Stimulated activated CD8-positive, alpha-beta memory T cell treated with anti-CD3 and anti-CD28 coated beads, Interleukin-4, amount 100 ng/mL, for 1 hour (primary cell): Measurements from ENCODE around the gene PRKCSH.
"Not testable (repeated sequence)": the region's sequence is repeated elsewhere in the genome, so short reads cannot be mapped to it uniquely, and the experiment has no call there.

ENCODE experiments used
- DNase-seq, 2 donors: peaks; one replicate each; pipeline ENCODE4 v3.0.0-alpha.2; 2020; ENCODE audit warnings: low read depth in 2 of 2, low spot score in 1 of 2

PRKCSH gene

DNA sequence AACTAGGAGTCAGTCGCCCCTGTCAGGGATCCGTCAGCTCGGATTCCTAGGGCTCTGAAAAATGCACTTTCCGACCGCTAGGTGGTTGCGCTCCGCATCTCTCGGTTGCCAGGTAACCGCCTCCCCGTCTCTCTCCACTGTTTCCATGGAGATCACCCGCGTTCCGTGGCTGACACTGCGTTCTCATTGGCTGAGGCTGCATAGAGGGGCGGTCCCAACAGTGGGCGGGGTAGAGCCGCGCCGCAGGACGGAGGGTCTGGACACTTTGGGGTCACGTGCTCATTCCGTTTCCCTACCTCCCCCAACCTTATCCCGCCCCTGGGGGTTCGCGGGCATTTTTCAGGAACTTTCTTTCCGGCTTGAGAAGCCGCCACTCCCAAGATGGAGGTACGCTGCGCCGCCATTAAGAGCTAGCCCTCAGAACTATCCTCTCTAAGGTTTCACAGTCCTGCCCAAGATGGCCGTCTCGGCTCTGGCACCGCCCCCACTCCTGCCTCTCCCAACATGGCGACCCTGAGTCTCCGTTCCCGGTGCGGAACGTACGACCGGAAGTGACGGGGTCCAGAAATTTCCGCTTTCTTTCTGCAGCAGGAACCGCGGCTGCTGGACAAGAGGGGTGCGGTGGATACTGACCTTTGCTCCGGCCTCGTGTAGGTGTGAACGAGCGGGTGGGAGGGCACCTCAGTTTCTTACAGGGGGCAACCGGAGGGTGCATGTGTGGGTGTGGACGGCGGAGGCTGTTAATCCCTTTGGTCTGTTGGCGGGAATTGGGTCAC, at the start of gene PRKCSH, which contains the start of gene ODAD3:
TSS of gene PRKCSH (plus strand) at position 579 of the 776 bp plus-strand sequence. CDS start 483 bp downstream, outside the sequence.
TSS of gene ODAD3 (minus strand) at position 65 of the 776 bp plus-strand sequence. CDS start 105 bp downstream, outside the sequence.
- peak; percentile 94 to 97 for DNase-seq

DNA sequence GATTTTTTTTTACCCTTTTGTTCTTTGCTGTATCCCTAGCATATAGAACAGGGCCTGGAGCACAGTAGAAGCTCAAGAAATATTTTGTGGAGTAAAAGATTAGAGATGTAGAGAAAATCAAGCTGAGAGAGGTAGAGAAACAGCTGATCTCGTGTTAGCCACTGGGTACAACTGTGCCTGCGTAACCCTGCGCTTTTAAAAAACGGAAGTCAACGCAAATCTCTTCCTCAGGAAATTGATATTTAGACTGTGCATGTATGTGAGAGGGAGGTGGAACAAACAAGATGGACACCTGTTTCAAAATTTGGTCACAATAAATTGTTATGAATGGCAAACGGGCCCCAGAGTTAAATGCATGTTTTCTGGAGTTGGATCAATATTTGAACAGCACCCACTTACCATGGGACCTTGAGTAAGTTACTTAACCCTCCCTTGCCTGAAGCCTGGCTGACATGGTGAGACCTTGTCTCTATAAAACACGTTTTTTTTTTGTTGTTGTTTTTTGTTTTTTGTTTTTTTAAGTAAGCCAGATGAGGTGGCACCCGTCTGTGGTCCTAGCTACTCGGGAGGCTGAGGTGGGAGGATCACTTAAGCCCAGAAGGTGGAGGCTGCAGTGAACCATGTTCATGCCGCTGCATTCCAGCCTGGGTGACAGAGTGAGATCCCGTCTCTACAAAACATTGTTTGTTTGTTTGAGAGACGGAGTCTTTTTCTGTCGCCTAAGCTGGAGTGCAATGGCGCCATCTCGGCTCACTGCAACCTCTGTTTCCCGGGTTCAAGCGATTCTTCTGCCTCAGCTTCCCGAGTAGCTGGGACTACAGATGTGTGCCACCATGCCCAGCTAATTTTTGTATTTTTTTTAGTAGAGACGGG, 48.0 kb upstream of the PRKCSH start:
- DNase-seq: no peak

- DNase-seq: no peak
Measured at GRCh38 chr19:11390359-11390758, 45.1 kb upstream of the PRKCSH start.

DNA sequence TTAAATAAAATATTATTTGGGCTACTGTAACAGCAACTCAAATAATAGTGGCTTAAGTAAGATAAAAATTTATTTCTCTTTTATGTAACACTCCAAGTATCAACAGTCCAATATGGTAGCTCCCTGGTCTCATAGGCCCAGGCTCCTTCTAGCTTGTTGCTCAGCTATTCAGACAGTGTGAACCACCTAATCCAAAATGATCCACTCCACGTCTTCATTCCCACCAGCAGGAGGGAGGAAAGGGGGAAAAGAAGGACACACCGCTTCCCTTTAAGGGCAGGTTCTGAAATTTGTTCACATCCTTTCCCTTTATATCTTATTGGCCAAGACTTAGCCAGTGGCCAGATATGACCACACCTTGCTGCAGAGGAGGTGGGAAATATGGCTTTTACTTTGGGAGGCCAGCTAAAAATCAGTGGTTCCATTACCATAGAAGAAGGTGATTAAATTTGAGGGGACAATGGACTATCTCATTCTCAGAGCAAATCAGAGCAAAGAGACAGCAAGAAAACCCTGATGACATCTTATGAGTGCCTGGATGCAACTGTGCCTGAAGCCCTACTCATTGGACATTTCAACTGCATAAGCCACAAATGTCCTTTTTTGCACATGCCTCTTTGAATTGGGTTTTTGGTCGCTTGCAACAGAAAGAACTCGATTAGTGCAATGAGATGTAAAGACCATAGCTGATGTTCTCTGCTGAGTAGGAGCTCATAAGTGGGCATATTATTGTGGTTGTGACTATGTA, 44.3 kb upstream of the PRKCSH start:
- no peak for DNase-seq

GRCh38 chr19:11397089-11397610, 38.3 kb upstream of the PRKCSH start:
- DNase-seq: no peak

DNA sequence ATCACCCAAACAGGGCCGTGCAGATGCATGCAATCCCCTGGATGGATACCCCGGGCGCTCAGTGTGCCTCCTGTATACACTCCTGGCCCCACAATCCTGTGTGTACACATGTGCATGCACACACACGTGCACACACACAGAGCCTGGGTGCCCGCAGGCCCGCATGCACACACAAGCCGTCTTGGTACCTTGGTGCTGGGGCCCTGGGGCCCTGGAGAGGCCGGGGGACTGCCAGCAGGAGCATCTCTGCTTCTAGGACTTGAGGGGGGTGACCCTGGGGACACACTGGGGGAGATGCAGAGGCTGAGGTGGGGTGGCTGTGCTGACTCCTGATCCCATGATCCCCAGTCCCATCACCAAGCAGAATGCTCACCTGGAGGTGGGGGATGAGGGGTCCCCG, 35.8 kb upstream of the PRKCSH start:
- no peak for DNase-seq

DNA sequence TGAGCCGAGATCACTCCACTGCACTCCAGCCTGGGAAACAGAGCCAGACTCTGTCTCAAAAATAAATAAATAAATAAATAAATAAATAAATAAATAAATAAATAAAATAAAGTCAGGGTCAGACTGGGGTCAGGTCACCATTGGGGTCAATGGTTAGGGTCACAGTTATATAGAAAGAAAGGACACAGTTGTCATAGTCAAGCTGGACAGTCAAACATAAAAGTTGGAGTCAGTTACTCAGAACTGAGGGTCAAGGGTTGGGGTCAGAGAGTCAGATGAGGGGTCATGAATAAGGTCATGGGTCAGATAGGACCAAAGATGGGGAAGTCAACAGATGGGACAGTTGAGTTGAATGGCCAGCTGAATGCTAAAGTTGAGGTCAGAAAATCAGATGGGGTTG, 34.6 kb upstream of the PRKCSH start:
- no peak for DNase-seq

DNA sequence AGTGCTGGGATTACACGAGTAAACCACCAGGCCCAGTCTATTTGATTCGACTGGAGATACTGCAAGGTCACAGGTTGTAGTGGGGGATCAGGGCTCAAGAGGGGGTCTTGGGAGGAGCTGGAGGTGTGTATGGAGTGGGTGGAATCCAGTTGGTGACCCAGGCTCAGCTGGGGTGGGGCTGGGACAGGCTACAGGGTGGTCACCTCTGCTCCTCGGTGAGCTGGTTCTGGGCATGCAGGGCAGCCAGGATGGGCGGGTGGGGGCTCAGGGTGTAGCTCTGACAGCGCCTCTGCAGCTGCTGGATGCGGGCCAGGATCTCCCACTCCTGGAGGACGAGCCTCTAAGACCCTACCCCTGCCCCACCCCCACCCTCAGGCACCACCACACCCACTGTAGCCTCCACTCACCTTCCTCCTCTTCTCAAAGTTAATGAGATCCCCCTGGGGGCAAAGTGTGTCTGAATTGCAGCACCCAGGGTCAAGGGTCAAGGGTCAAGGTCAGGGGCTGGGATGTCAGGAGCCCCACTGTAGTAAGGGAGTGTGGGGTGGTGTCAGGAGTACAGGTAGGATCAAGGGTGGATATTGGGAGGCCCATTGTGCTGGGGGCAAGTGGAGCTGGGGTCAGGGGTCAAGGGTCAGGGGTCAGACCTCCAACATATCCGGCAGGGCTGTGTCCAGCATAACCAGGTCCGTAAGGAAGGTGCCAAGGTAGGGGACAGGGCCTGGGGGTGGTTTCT, 33.5 kb upstream of the PRKCSH start:
- no peak for DNase-seq

GRCh38 chr19:11404588-11405222, 30.7 kb upstream of the PRKCSH start:
- no peak for DNase-seq

GRCh38 chr19:11405846-11406643, 29.4 kb upstream of the PRKCSH start:
- no peak for DNase-seq

- DNase-seq: not testable (repeated sequence)
Measured at GRCh38 chr19:11406703-11407236, 28.7 kb upstream of the PRKCSH start.

DNA sequence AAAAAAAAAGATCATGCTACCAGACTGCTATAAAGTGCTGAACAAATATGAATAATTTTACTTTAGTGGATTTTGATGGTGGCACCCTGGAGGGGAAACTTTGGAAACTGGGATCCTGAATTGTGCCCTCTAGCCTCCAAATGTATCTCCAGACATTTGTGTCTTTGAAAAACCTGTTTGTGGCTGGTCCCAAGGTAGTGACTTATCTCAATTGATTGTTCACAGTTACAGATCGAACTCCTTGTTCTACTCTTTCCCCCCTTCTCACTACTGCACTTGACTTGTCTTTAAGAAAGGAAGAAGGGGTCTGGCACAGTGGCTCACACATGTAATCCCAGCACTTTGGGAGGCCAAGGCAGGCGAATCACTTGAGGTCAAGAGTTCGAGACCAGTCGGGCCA, 26.8 kb upstream of the PRKCSH start:
- no peak for DNase-seq

DNA sequence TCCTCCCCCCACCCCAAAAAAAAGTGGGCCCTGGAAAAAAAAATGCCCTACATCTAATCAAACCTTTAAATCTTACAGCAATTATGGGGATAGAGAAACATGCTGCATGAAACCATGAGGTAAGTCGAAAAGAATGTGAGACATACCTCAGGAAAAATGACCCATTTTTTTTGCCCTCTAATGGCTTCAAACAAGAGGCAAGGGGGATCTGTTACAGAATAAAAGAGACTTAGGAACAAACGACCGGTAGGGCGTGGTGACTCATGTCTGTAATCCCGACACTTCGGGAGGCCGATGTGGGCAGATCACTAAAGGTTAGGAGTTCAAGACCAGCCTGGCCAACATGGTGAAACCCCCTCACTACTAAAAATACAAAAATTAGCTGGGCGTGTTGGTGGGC, 24.8 kb upstream of the PRKCSH start:
- no peak for DNase-seq

- DNase-seq: no peak
Measured at GRCh38 chr19:11414544-11414943, 20.9 kb upstream of the PRKCSH start.

- no peak for DNase-seq
Measured at GRCh38 chr19:11416346-11417052, 18.9 kb upstream of the PRKCSH start.

DNA sequence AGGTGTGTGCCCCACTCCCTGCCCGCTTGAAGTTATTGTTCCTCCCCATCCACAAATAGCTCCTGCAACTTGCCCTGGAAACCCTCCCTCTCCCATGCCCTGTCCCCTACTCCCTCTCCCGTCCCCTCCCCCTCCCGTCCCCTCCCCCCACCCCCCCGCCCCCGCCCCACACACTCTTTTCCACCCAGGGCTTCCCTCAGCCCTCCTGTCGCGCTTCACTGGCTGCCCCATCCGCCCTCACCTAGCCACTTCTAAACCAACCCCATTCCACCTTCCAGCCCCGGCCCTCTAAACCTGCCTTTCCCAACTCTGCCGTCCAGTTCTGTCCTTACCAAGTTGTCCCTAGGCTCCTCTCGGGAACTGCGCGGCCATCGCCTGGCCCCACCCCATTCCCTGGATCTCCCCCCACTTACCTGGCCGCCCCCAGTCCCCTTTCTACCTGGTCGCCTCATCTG, 17.3 kb upstream of the PRKCSH start:
- no peak for DNase-seq

DNA sequence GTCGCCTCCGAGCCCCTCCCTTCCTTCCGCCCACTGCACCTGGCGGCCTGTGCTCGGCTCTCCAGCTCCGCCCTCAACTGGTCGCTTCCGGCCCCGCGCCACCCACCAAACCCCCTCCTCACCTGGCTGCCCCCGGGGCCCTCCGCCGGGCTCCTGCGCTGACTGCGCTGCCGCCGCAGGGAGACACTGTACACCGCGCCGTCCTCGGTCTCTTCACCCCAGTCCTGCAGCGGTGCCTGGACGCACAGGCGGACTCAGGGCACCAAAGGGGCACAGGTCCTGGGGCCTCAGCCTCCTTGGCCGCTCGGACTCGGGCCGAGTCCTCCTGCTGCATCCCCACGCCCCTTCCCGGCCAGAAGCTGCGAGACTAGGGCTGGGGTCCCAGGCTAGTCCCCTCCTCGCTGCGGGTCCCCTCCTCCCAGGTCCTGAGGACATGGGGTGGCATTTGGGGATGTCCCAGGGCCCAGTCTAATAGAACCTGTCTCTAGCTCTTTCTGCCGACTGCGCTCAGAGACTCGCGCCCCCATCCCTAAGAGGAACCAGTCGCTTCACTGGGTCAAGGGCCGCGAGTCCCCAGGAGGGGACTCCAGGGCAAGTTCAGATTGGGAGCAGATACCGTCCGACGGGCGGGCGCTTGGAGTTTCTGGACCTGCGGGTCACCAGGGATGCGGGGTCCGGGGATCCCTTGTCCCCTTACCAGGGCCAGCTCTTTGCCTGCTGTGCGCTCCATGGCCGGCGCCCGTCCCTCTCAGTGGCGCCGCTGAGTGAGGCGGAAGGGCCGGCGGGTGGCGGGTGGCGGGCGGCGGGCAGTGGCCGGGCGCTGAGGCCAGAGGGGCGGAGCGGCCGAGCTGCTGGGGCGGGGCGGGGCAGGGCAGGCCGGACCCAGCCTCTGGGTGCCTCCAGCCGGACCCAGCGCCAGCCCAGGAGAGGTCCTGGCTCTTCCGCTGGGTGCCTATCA, 16.6 kb upstream of the PRKCSH start, which contains the start of gene RGL3:
TSS of gene RGL3 (minus strand) at position 766 of the 958 bp plus-strand sequence. CDS start at position 730, 36 bp downstream.
- no peak for DNase-seq
